H1 (cell line): Measurements from ENCODE around the gene CEP350. TPM values are rescaled to one million over a fixed set of nuclear protein-coding genes. Genes with fewer than 3 reads are reported as not detected.

Experiments
- CTCF ChIA-PET: fragments of 300-600 bp; sonication (Branson Sonifier 250); formaldehyde crosslinking; loops from one replicate; lab custom pipeline; 2021; ENCODE audit not compliant: partially characterized antibody; lab: Charles Lee
- POLR2A ChIA-PET: fragments of 300-600 bp; sonication (Branson Sonifier 250); formaldehyde crosslinking; loops from one replicate; lab custom pipeline; 2021; ENCODE audit warnings: inconsistent platforms; ENCODE audit not compliant: partially characterized antibody; lab: Charles Lee
- DNase-seq, 2 experiments: peaks; one replicate each; pipeline versions ENCODE4 v3.0.0 to v3.0.0-alpha.2; 2010 to 2022; ENCODE audit warnings: low spot score in 2 of 2, low read depth in 1 of 2, mixed read lengths in 1 of 2
- FAIRE-seq: peaks from 2 replicates; lab custom pipeline; 2011; peaks lifted over from hg19 to GRCh38; lab: Jason Lieb, UNC
- H2AFZ ChIP-seq: 2 replicates; pipeline ENCODE4 v1.8.1; 2012; ENCODE audit warnings: low read length, inconsistent platforms
- H2AK5ac ChIP-seq: 2 replicates; pipeline ENCODE4 v1.6.1; 2013; ENCODE audit warnings: low read depth, low read length
- H2BK120ac ChIP-seq: replicated peaks from 2 replicates; pipeline ENCODE3; 2013; ENCODE audit warnings: low read depth, low read length, inconsistent platforms
- H2BK12ac ChIP-seq: 2 replicates; pipeline ENCODE4 v1.6.1; 2013; ENCODE audit warnings: low read depth, low read length
- H2BK15ac ChIP-seq: 2 replicates; pipeline ENCODE4 v1.6.1; 2013; ENCODE audit warnings: low read length
- H2BK20ac ChIP-seq: 2 replicates; pipeline ENCODE4 v1.6.1; 2013; ENCODE audit warnings: low read length
- H2BK5ac ChIP-seq: 2 replicates; pipeline ENCODE4 v1.6.1; 2013; ENCODE audit warnings: low read depth, low read length
- H3K14ac ChIP-seq: 2 replicates; pipeline ENCODE4 v1.6.1; 2013; ENCODE audit warnings: inconsistent platforms; ENCODE audit not compliant: insufficient read length
- H3K18ac ChIP-seq: 2 replicates; pipeline ENCODE4 v1.6.1; 2013; ENCODE audit warnings: low read length; ENCODE audit errors: extremely low read depth
- H3K23ac ChIP-seq: 2 replicates; pipeline ENCODE4 v1.6.1; 2013; ENCODE audit warnings: inconsistent platforms; ENCODE audit not compliant: insufficient read length
- H3K23me2 ChIP-seq: 2 replicates; pipeline ENCODE4 v1.6.1; 2013; ENCODE audit warnings: low read depth, low read length
- H3K27ac ChIP-seq: 2 replicates; pipeline ENCODE4 v1.6.1; 2011; ENCODE audit warnings: low read depth, low read length, inconsistent platforms
- H3K27me3 ChIP-seq, 4 experiments: replicated peaks in 1 of 4; 1 replicate in 1 of 4; 2 replicates in 3 of 4; pipeline versions ENCODE4 v1.6.1 to v1.8.1; 2011 to 2013; ENCODE audit warnings: low read length in 3 of 4, mild to moderate bottlenecking in 3 of 4, inconsistent platforms in 2 of 4, mixed read lengths in 2 of 4, moderate library complexity in 1 of 4; ENCODE audit not compliant: control insufficient read depth in 3 of 4, insufficient read depth in 3 of 4; ENCODE audit errors: extremely low read depth in 1 of 4
- H3K36me3 ChIP-seq, 4 experiments: 2 replicates each; pipeline versions ENCODE4 v1.6.1 to v1.8.1; 2011 to 2013; ENCODE audit warnings: mild to moderate bottlenecking in 4 of 4, low read length in 3 of 4, moderate library complexity in 2 of 4, control low read depth in 1 of 4, inconsistent platforms in 1 of 4; ENCODE audit not compliant: insufficient read depth in 4 of 4, control insufficient read depth in 2 of 4
- H3K4ac ChIP-seq: replicated peaks from 2 replicates; pipeline ENCODE3; 2013; ENCODE audit warnings: low read length, low read depth, mixed read lengths, inconsistent platforms; ENCODE audit not compliant: insufficient read length
- H3K4me1 ChIP-seq, 4 experiments: replicated peaks in 1 of 4; 1 replicate in 1 of 4; 2 replicates in 3 of 4; pipeline versions ENCODE4 v1.6.1 to v1.8.1; 2011 to 2013; ENCODE audit warnings: low read length in 3 of 4, inconsistent platforms in 2 of 4, mixed read lengths in 1 of 4; ENCODE audit not compliant: insufficient read depth in 4 of 4, control insufficient read depth in 3 of 4
- H3K4me2 ChIP-seq, 2 experiments: 2 replicates each; pipeline versions ENCODE4 v1.6.1 to v1.8.1; 2011 to 2013; ENCODE audit warnings: low read depth in 2 of 2, low read length in 2 of 2, control low read depth in 1 of 2, inconsistent platforms in 1 of 2, mild to moderate bottlenecking in 1 of 2; ENCODE audit not compliant: insufficient read depth in 1 of 2
- H3K4me3 ChIP-seq, 4 experiments: fragments of 200-600, 300-600 bp in 1 of 4; sonication (generic), shearing (Covaris generic), sonication (Bioruptor Twin) in 1 of 4; 2 replicates each; pipeline versions ENCODE4 v1.5.1 to v1.8.1; 2011 to 2016; ENCODE audit warnings: low read length in 4 of 4, low read depth in 3 of 4, control low read depth in 2 of 4, inconsistent platforms in 2 of 4, mild to moderate bottlenecking in 2 of 4, mixed read lengths in 1 of 4, moderate library complexity in 1 of 4; ENCODE audit not compliant: insufficient read depth in 2 of 4; ENCODE audit errors: extremely low read depth in 1 of 4
- H3K56ac ChIP-seq: replicated peaks from 2 replicates; pipeline ENCODE3; 2013; ENCODE audit warnings: low read depth, mild to moderate bottlenecking, mixed read lengths, low read length, inconsistent platforms; ENCODE audit not compliant: insufficient read length
- H3K79me1 ChIP-seq: 2 replicates; pipeline ENCODE4 v1.6.1; 2013; ENCODE audit warnings: low read depth, low read length, control low read depth
- H3K79me2 ChIP-seq, 2 experiments: 2 replicates each; pipeline versions ENCODE4 v1.6.1 to v1.8.1; 2012 to 2013; ENCODE audit warnings: low read length in 2 of 2, mild to moderate bottlenecking in 2 of 2, inconsistent platforms in 1 of 2; ENCODE audit not compliant: insufficient read depth in 2 of 2, control insufficient read depth in 1 of 2
- H3K9ac ChIP-seq, 4 experiments: replicated peaks in 1 of 4; 1 replicate in 1 of 4; 2 replicates in 3 of 4; pipeline versions ENCODE4 v1.6.1 to v1.8.1; 2011 to 2013; ENCODE audit warnings: low read depth in 3 of 4, low read length in 3 of 4, control low read depth in 2 of 4, mild to moderate bottlenecking in 2 of 4, moderate library complexity in 2 of 4, inconsistent platforms in 1 of 4; ENCODE audit errors: extremely low read depth in 1 of 4
- H3K9me3 ChIP-seq, 2 experiments: 2 replicates each; pipeline versions ENCODE4 v1.6.1 to v1.8.1; 2012 to 2013; ENCODE audit warnings: mild to moderate bottlenecking in 2 of 2, moderate library complexity in 2 of 2, control low read depth in 1 of 2, inconsistent platforms in 1 of 2, low read depth in 1 of 2, low read length in 1 of 2, mixed read lengths in 1 of 2; ENCODE audit not compliant: insufficient read depth in 2 of 2
- H4K20me1 ChIP-seq, 2 experiments: replicated peaks in 1 of 2; 2 replicates each; pipeline versions ENCODE3 to v1.8.1; 2011 to 2013; ENCODE audit warnings: inconsistent platforms in 2 of 2, low read length in 2 of 2, mild to moderate bottlenecking in 1 of 2; ENCODE audit not compliant: insufficient read depth in 2 of 2, control insufficient read depth in 1 of 2
- H4K5ac ChIP-seq: 2 replicates; pipeline ENCODE4 v1.6.1; 2013; ENCODE audit warnings: low read length, low read depth, mixed read lengths, inconsistent platforms; ENCODE audit not compliant: insufficient read length
- H4K8ac ChIP-seq: 2 replicates; pipeline ENCODE4 v1.8.0; 2013; ENCODE audit warnings: mild to moderate bottlenecking, moderate library complexity, low read length, inconsistent platforms; ENCODE audit not compliant: insufficient read depth; ENCODE audit errors: extremely low read depth
- H4K91ac ChIP-seq: replicated peaks from 2 replicates; pipeline ENCODE3; 2013; ENCODE audit warnings: low read length, mixed read lengths, inconsistent platforms; ENCODE audit not compliant: insufficient read length
- ASH2L ChIP-seq: fragments of 200-600, 300-600 bp; sonication (generic); IDR thresholded peaks from one replicate; pipeline ENCODE4 v1.7.1; 2017; ENCODE audit warnings: low read length
- CBX5 ChIP-seq: fragments of 300-800, 300-1000 bp; sonication (generic); IDR thresholded peaks from 2 replicates; pipeline ENCODE4 v1.7.1; 2016; ENCODE audit warnings: antibody characterized with exemption, low read length, low read depth
- CTCF ChIP-seq, 3 experiments: IDR thresholded peaks; 1 replicate in 2 of 3; 2 replicates in 1 of 3; pipeline versions ENCODE4 v1.5.1 to v1.6.1; 2011; ENCODE audit warnings: low read length in 3 of 3, mild to moderate bottlenecking in 3 of 3, inconsistent platforms in 2 of 3, low read depth in 1 of 3, moderate library complexity in 1 of 3; ENCODE audit not compliant: insufficient read depth in 1 of 3; ENCODE audit errors: control extremely low read depth in 1 of 3
- HDAC2 ChIP-seq, 2 experiments: fragments of 300-600 bp in 1 of 2; sonication (generic) in 1 of 2; IDR thresholded peaks; 2 replicates each; pipeline ENCODE4 v1.6.1; 2011 to 2012; ENCODE audit warnings: low read depth in 2 of 2, low read length in 2 of 2, mild to moderate bottlenecking in 2 of 2, moderate library complexity in 2 of 2, borderline replicate concordance in 1 of 2, inconsistent platforms in 1 of 2
- MAX ChIP-seq: IDR thresholded peaks from 2 replicates; pipeline ENCODE4 v1.6.1; 2012; ENCODE audit warnings: inconsistent platforms
- PHF8 ChIP-seq: fragments of 200-600 bp; sonication (generic); conservative IDR thresholded peaks from 2 replicates; pipeline ENCODE4 v1.7.1; 2012; ENCODE audit warnings: low read depth, mild to moderate bottlenecking, inconsistent platforms, low read length, moderate library complexity
- POLR2A ChIP-seq, 2 experiments: IDR thresholded peaks; 1 replicate in 1 of 2; 2 replicates in 1 of 2; pipeline ENCODE4 v1.6.1; 2011; ENCODE audit warnings: low read depth in 2 of 2, low read length in 2 of 2, mild to moderate bottlenecking in 2 of 2; ENCODE audit errors: control extremely low read depth in 1 of 2
- POU5F1 ChIP-seq: IDR thresholded peaks from 2 replicates; pipeline ENCODE4 v1.6.1; 2011; ENCODE audit warnings: low read depth, mild to moderate bottlenecking, low read length, moderate library complexity
- RNF2 ChIP-seq: fragments of 200-900, 300-1000 bp; sonication (generic); IDR thresholded peaks from 2 replicates; pipeline ENCODE4 v1.7.1; 2016; ENCODE audit warnings: borderline replicate concordance, low read depth, mild to moderate bottlenecking, antibody characterized with exemption, low read length; ENCODE audit not compliant: poor library complexity, severe bottlenecking; ENCODE audit errors: missing control alignments
- SP1 ChIP-seq: IDR thresholded peaks from 2 replicates; pipeline ENCODE4 v1.6.1; 2011; ENCODE audit warnings: low read depth, low read length
- TAF1 ChIP-seq: IDR thresholded peaks from 2 replicates; pipeline ENCODE4 v1.6.1; 2011; ENCODE audit warnings: mild to moderate bottlenecking, low read depth, low read length
- TBP ChIP-seq: IDR thresholded peaks from 2 replicates; pipeline ENCODE4 v1.6.1; 2011; ENCODE audit warnings: low read depth, low read length, improper control_type of control experiment
- WGBS, 2 experiments: shearing (Covaris generic) in 1 of 2; methylation state at CpG; one replicate each; pipeline versions ENCODE4 v1.1.6 to v1.1.7; 2013 to 2015; ENCODE audit warnings: low lambda C conversion rate in 2 of 2, mixed read lengths in 2 of 2, inconsistent platforms in 1 of 2, low coverage in 1 of 2, missing lambda C conversion rate in 1 of 2; ENCODE audit not compliant: insufficient replicate concordance in 2 of 2, insufficient coverage in 1 of 2, insufficient read length in 1 of 2; ENCODE audit errors: extremely low coverage in 1 of 2, missing lambda C conversion rate in 1 of 2; 5-methylcytosine and 5-hydroxymethylcytosine counted together
- polyA plus RNA-seq, 7 experiments: library from polyadenylated mRNA; depleted of rRNA in 3 of 7; stranded (reverse) in 5 of 7; unstranded in 2 of 7; fragments of >200 nt in 5 of 7; fragments of 200-250 nt in 2 of 7; gene quantifications; 1 replicate in 5 of 7; 2 replicates in 1 of 7; 4 replicates in 1 of 7; pipeline versions ENCODE4 v1.2.1 to v1.2.3, GENCODE V29; 2011 to 2013; ENCODE audit warnings: missing spikeins in 2 of 7, mixed read lengths in 2 of 7
- total RNA-seq: library from RNA; stranded (reverse); fragmentation: NEBNext Ultra II Directional; extraction: Animal tissue kit (Norgen Biotek cat#: 25700); gene quantifications from 2 replicates; pipeline ENCODE4 v1.2.1, GENCODE V29; 2021

Gene CEP350
- total and polyA plus RNA-seq, 2 of the 8 experiments (the other 6 are each of a cell fraction or from before 2014, with no cell fraction given): 5.6 to 39.4 TPM

GRCh38 chr1:179938752-179939151, 15.9 kb upstream of the CEP350 start:
- Histone ChIP-seq H2BK5ac (no peak overlapping the region), H3K18ac (no peak overlapping the region), H2BK120ac (no peak overlapping the region), H2BK12ac (no peak overlapping the region), H3K4me3 (no peak overlapping the region), H3K9me3 (no peaks in the 10 kb centered on the region), H4K8ac (no peak overlapping the region), H2BK15ac (no peak overlapping the region), H3K27ac (no peak overlapping the region), H4K5ac (no peak overlapping the region), H3K4me2 (no peak overlapping the region), H3K27me3 (no peaks in the 10 kb centered on the region), H2BK20ac (no peak overlapping the region), H4K20me1 (no peaks in the 10 kb centered on the region), H3K79me1 (no peaks in the 10 kb centered on the region), H4K91ac (no peak overlapping the region), H3K14ac (no peak overlapping the region), H3K36me3 (no peaks in the 10 kb centered on the region), H2AK5ac (no peak overlapping the region), H3K4ac (no peak overlapping the region), H2AFZ (no peak overlapping the region), H3K56ac (no peak overlapping the region), H3K4me1 (no peaks in the 10 kb centered on the region), H3K9ac (no peak overlapping the region), H3K79me2 (no peaks in the 10 kb centered on the region), H3K23ac (no peak overlapping the region), H3K23me2 (no peaks in the 10 kb centered on the region)
- DNase-seq (no peak), FAIRE-seq (no peak)
- ChIA-PET POLR2A (no interaction called here), CTCF (interaction anchor here (0.5 to 0.9 kb wide), 2 partner anchors 9 to 14 kb away, joined by 3 to 5 read pairs; no protein-coding TSS in a partner anchor)
- WGBS, 2 experiments: 78% methylated on average over 2 of the region's 2 CpGs; no CpG with 5 or more reads in 1 of the 2 experiments
- no peak for TF ChIP-seq TAF1
- TF ChIP-seq POU5F1: no peak
- no peak for TF ChIP-seq RNF2
- TF ChIP-seq CTCF (IDR thresholded peaks at IDR 0.05; ENCODE audit: control extremely low read depth in 1 of 3, insufficient read depth in 1 of 3, low read depth in 1 of 3, low read length in 3 of 3): no peak
- TF ChIP-seq CBX5: no peak
- no peak for TF ChIP-seq SP1
- no peak for TF ChIP-seq TBP
- no peak for TF ChIP-seq POLR2A (IDR thresholded peaks at IDR 0.05; ENCODE audit: control extremely low read depth in 1 of 2, low read depth in 2 of 2, low read length in 2 of 2)
- TF ChIP-seq HDAC2 (IDR thresholded peaks at IDR 0.05; ENCODE audit: borderline replicate concordance in 1 of 2, low read depth in 2 of 2, low read length in 2 of 2): no peak
- TF ChIP-seq MAX: no peak
- no peak for TF ChIP-seq PHF8
- no peak for TF ChIP-seq ASH2L
